Thyroid gland (tissue), 4 donors: ENCODE measurements around the gene ASCC3.

Experiments
- POLR2A ChIP-seq, 2 donors: fragments of 450-650 bp; IDR thresholded peaks; one replicate each; pipeline ENCODE4 v1.6.1; 2017; ENCODE audit warnings: antibody characterized with exemption in 2 of 2, mild to moderate bottlenecking in 2 of 2, moderate library complexity in 1 of 2
- TF ChIP-seq, protein P1 (sequence below), 6 experiments: fragments of 200-600 bp in 3 of 6; fragments of 450-650 bp in 3 of 6; sonication (generic) in 3 of 6; IDR thresholded peaks; one replicate each; pipeline ENCODE4 v1.5.1; 2016 to 2019; ENCODE audit warnings: antibody characterized with exemption in 6 of 6, mild to moderate bottlenecking in 2 of 6, inconsistent platforms in 1 of 6, moderate library complexity in 1 of 6

DNA sequence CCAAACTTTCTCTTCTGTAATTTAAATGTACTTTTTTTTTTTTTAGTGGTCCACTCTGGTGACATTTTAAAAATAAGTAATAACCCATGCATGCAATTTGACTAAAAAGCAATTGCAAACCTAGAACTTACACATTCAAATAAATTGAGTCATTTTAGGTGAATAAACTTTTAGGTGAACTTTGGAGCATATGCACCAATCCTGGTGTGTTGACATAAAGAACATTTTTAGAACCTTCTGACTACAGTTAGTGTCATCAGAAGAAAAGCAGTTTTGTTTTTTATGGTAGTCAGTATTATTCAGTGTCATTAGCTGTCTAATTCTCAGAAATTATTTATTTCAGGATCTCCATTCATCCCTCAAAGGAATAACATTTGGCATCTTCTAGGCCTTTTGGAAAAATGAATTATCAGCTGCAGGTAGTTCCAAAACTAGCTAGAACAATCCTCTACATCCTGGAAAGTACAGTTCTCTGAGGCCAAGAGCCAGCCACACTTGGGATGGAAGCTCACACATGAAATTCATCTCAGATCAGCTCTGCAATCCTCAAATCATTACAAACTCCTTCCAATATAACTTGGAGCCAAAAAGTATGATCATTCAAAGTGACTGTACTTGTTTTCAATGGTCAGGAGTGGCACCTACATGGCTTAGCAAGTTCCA, 378.0 kb downstream of the ASCC3 start:
- TF ChIP-seq, protein P1, sequence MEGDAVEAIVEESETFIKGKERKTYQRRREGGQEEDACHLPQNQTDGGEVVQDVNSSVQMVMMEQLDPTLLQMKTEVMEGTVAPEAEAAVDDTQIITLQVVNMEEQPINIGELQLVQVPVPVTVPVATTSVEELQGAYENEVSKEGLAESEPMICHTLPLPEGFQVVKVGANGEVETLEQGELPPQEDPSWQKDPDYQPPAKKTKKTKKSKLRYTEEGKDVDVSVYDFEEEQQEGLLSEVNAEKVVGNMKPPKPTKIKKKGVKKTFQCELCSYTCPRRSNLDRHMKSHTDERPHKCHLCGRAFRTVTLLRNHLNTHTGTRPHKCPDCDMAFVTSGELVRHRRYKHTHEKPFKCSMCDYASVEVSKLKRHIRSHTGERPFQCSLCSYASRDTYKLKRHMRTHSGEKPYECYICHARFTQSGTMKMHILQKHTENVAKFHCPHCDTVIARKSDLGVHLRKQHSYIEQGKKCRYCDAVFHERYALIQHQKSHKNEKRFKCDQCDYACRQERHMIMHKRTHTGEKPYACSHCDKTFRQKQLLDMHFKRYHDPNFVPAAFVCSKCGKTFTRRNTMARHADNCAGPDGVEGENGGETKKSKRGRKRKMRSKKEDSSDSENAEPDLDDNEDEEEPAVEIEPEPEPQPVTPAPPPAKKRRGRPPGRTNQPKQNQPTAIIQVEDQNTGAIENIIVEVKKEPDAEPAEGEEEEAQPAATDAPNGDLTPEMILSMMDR (IDR thresholded peaks at IDR 0.05): no peak
- no peak for TF ChIP-seq POLR2A (IDR thresholded peaks at IDR 0.05)
